H1 (cell line): ENCODE measurements around the gene DHRS7B.

ENCODE experiments used
- ATF2 ChIP-seq: IDR thresholded peaks from 2 replicates; pipeline ENCODE4 v1.6.1; 2012; ENCODE audit warnings: low read length, inconsistent platforms
- BRCA1 ChIP-seq: IDR thresholded peaks from 2 replicates; pipeline ENCODE4 v1.6.1; 2012; ENCODE audit warnings: low read depth, low read length, improper control_type of control experiment
- CHD1 ChIP-seq: IDR thresholded peaks from 2 replicates; pipeline ENCODE4 v1.6.1; 2012; ENCODE audit warnings: low read depth, low read length, improper control_type of control experiment
- CHD2 ChIP-seq: IDR thresholded peaks from 2 replicates; pipeline ENCODE4 v1.6.1; 2012; ENCODE audit warnings: low read length, improper control_type of control experiment
- CTCF ChIP-seq, 3 experiments: IDR thresholded peaks; 1 replicate in 2 of 3; 2 replicates in 1 of 3; pipeline versions ENCODE4 v1.5.1 to v1.6.1; 2011; ENCODE audit warnings: low read length in 3 of 3, mild to moderate bottlenecking in 3 of 3, inconsistent platforms in 2 of 3, low read depth in 1 of 3, moderate library complexity in 1 of 3; ENCODE audit not compliant: insufficient read depth in 1 of 3; ENCODE audit errors: control extremely low read depth in 1 of 3
- HDAC6 ChIP-seq: IDR thresholded peaks from one replicate; pipeline ENCODE4 v1.7.1; 2012; ENCODE audit warnings: low read depth, mild to moderate bottlenecking, inconsistent platforms, low read length, moderate library complexity
- MAFK ChIP-seq: IDR thresholded peaks from 2 replicates; pipeline ENCODE4 v1.6.1; 2012; ENCODE audit warnings: low read depth, mild to moderate bottlenecking, improper control_type of control experiment, low read length
- MAX ChIP-seq: IDR thresholded peaks from 2 replicates; pipeline ENCODE4 v1.6.1; 2012; ENCODE audit warnings: inconsistent platforms
- POLR2A ChIP-seq, 2 experiments: IDR thresholded peaks; 1 replicate in 1 of 2; 2 replicates in 1 of 2; pipeline ENCODE4 v1.6.1; 2011; ENCODE audit warnings: low read depth in 2 of 2, low read length in 2 of 2, mild to moderate bottlenecking in 2 of 2; ENCODE audit errors: control extremely low read depth in 1 of 2
- TAF1 ChIP-seq: IDR thresholded peaks from 2 replicates; pipeline ENCODE4 v1.6.1; 2011; ENCODE audit warnings: mild to moderate bottlenecking, low read depth, low read length

- TF ChIP-seq TAF1 (peak; percentile 95), HDAC6 (no peak), MAFK (no peak), CTCF (IDR thresholded peaks at IDR 0.05; ENCODE audit: control extremely low read depth in 1 of 3, insufficient read depth in 1 of 3, low read depth in 1 of 3, low read length in 3 of 3) (no peak), POLR2A (IDR thresholded peaks at IDR 0.05; ENCODE audit: control extremely low read depth in 1 of 2, low read depth in 2 of 2, low read length in 2 of 2) (peak; percentile 25 to 61), CHD2 (peak; percentile 94), BRCA1 (peak; percentile 61; the same call in 1 of the 2 replicates), CHD1 (no peak), ATF2 (no peak), MAX (no peak)
Measured at GRCh38 chr17:21214015-21214776, 87.4 kb downstream of the DHRS7B start, which contains the start of gene TMEM11.
